OCI-LY7 (cell line): ENCODE results near the gene NODAL. TPM values are rescaled to one million over a fixed set of nuclear protein-coding genes. Genes with fewer than 3 reads are reported as not detected.

Experiments
- BruUV-seq: library from RNA; stranded (reverse); fragments of 400-500 nt; replicated peaks from 2 replicates; lab custom pipeline; 2021; lab: Mats Ljungman, UMichigan
- CTCF ChIA-PET: fragments of 300-600 bp; sonication (Branson Sonifier 250); formaldehyde crosslinking; loops from one replicate; lab custom pipeline; 2022; ENCODE audit warnings: antibody characterized with exemption; ENCODE audit not compliant: unreplicated experiment; lab: Charles Lee
- POLR2A ChIA-PET: fragments of 300-600 bp; sonication (Branson Sonifier 250); formaldehyde crosslinking; loops from one replicate; lab custom pipeline; 2022; ENCODE audit warnings: antibody characterized with exemption; lab: Charles Lee
- DNase-seq: peaks from one replicate; pipeline ENCODE4 v3.0.0-alpha.2; 2015; ENCODE audit warnings: low spot score
- H2AFZ ChIP-seq: fragments of 200-600 bp; sonication (generic), shearing (Covaris generic); 2 replicates; pipeline ENCODE4 v1.6.1; 2014; ENCODE audit warnings: mild to moderate bottlenecking, antibody characterized with exemption, low read length, moderate library complexity
- H3K27ac ChIP-seq: fragments of 200-600 bp; sonication (generic); 2 replicates; pipeline ENCODE4 v1.5.1; 2014; ENCODE audit warnings: mixed run types, low read depth, mild to moderate bottlenecking, moderate library complexity, low read length, inconsistent platforms; ENCODE audit not compliant: poor library complexity, severe bottlenecking
- H3K36me3 ChIP-seq: fragments of 200-600 bp; sonication (generic); 2 replicates; pipeline ENCODE4 v1.6.1; 2014; ENCODE audit warnings: mild to moderate bottlenecking, antibody characterized with exemption, low read length, moderate library complexity, mixed read lengths; ENCODE audit not compliant: insufficient read depth
- H3K4me1 ChIP-seq: fragments of 200-600 bp; sonication (generic); 2 replicates; pipeline ENCODE4 v1.5.1; 2014; ENCODE audit warnings: mild to moderate bottlenecking, low read length; ENCODE audit not compliant: insufficient read depth, poor library complexity, severe bottlenecking
- H3K4me2 ChIP-seq: fragments of 200-600 bp; sonication (generic); 2 replicates; pipeline ENCODE4 v1.6.1; 2014; ENCODE audit warnings: mild to moderate bottlenecking, low read length
- H3K4me3 ChIP-seq: fragments of 200-600 bp; sonication (generic); 2 replicates; pipeline ENCODE4 v1.5.1; 2014; ENCODE audit warnings: mild to moderate bottlenecking, low read depth, low read length; ENCODE audit not compliant: poor library complexity, severe bottlenecking
- H3K79me2 ChIP-seq: fragments of 200-600 bp; sonication (generic); 2 replicates; pipeline ENCODE4 v1.6.1; 2016; ENCODE audit warnings: low read depth, mild to moderate bottlenecking, low read length, moderate library complexity, mixed read lengths; ENCODE audit not compliant: insufficient read depth
- H3K9me2 ChIP-seq: fragments of 200-600 bp; sonication (generic); 2 replicates; pipeline ENCODE4 v1.6.1; 2016; ENCODE audit warnings: mild to moderate bottlenecking, low read length, mixed read lengths; ENCODE audit not compliant: insufficient read depth
- H3K9me3 ChIP-seq: fragments of 200-600 bp; sonication (generic); 2 replicates; pipeline ENCODE4 v1.6.1; 2014; ENCODE audit warnings: mild to moderate bottlenecking, mixed run types, low read length, mixed read lengths
- H4K20me1 ChIP-seq: fragments of 200-600 bp; sonication (generic); 2 replicates; pipeline ENCODE4 v1.6.1; 2014; ENCODE audit warnings: mild to moderate bottlenecking, antibody characterized with exemption, low read length, moderate library complexity, mixed read lengths; ENCODE audit not compliant: insufficient read depth
- CTCF ChIP-seq: fragments of 200-600 bp; sonication (generic); conservative IDR thresholded peaks from 2 replicates; pipeline ENCODE4 v1.5.1; 2014; ENCODE audit warnings: mild to moderate bottlenecking, antibody characterized with exemption, low read length, moderate library complexity, mixed read lengths
- EZH2phosphoT487 ChIP-seq: fragments of 200-600 bp; sonication (generic); IDR thresholded peaks from 2 replicates; pipeline ENCODE4 v1.6.1; 2018; ENCODE audit warnings: low read depth, borderline replicate concordance, mild to moderate bottlenecking, mixed run types, antibody characterized with exemption, low read length, moderate library complexity, mixed read lengths
- intact Hi-C: fragments of 100-400 bp; cut with micrococcal nuclease; formaldehyde crosslinking; loops from one replicate; pipeline ENCODE4 v1.10.0; 2022; ENCODE audit not compliant: unreplicated experiment
- total RNA-seq, 2 experiments: library from RNA; depleted of rRNA in 1 of 2; stranded (reverse); fragments of >200 nt in 1 of 2; shearing (Covaris generic) in 1 of 2; gene quantifications; 2 replicates each; pipeline ENCODE4 v1.2.3, GENCODE V29; 2014 to 2022

NODAL gene
- total RNA-seq, 2 experiments from 2014 or later, result not detected

GRCh38 chr10:70448236-70448635, 6.8 kb upstream of the NODAL start:
- no peaks in the 10 kb centered on the region for H3K9me3 ChIP-seq
- no peak overlapping the region for H2AFZ ChIP-seq
- POLR2A ChIA-PET, result interaction anchor here (1.0 to 1.3 kb wide), 2 partner anchors 8 to 11 kb away, joined by 3 to 4 read pairs; no protein-coding TSS in a partner anchor
- intact Hi-C loops, result no loop called here
- H3K4me1 ChIP-seq, result no peaks in the 10 kb centered on the region
- H3K4me3 ChIP-seq, result no peak overlapping the region
- TF ChIP-seq EZH2phosphoT487 (no peak), CTCF (no peak)
- H3K9me2 ChIP-seq, result no peaks in the 10 kb centered on the region
- H3K27ac ChIP-seq, result no peak overlapping the region
- H3K4me2 ChIP-seq, result no peak overlapping the region
- CTCF ChIA-PET, result no interaction called here
- no peaks in the 10 kb centered on the region for H3K36me3 ChIP-seq
- DNase-seq, result no peak
- BruUV-seq, result no TSS peak
- no peaks in the 10 kb centered on the region for H3K79me2 ChIP-seq
- H4K20me1 ChIP-seq, result no peaks in the 10 kb centered on the region

GRCh38 chr10:70445718-70446657, 4.5 kb upstream of the NODAL start:
- Histone ChIP-seq H3K4me2 (no peak overlapping the region), H4K20me1 (no peaks in the 10 kb centered on the region), H3K9me3 (no peaks in the 10 kb centered on the region), H3K79me2 (no peaks in the 10 kb centered on the region), H3K4me3 (no peak overlapping the region), H3K9me2 (no peaks in the 10 kb centered on the region), H2AFZ (no peak overlapping the region), H3K36me3 (no peaks in the 10 kb centered on the region), H3K4me1 (no peaks in the 10 kb centered on the region), H3K27ac (no peak overlapping the region)
- no peak for TF ChIP-seq CTCF
- no peak for TF ChIP-seq EZH2phosphoT487
- intact Hi-C loops, result no loop called here
- BruUV-seq, result no TSS peak
- ChIA-PET CTCF (no interaction called here), POLR2A (interaction anchor here (0.9 to 1.1 kb wide), 2 partner anchors 9 to 40 kb away, joined by 3 read pairs; no protein-coding TSS in a partner anchor)
- no peak for DNase-seq

DNA sequence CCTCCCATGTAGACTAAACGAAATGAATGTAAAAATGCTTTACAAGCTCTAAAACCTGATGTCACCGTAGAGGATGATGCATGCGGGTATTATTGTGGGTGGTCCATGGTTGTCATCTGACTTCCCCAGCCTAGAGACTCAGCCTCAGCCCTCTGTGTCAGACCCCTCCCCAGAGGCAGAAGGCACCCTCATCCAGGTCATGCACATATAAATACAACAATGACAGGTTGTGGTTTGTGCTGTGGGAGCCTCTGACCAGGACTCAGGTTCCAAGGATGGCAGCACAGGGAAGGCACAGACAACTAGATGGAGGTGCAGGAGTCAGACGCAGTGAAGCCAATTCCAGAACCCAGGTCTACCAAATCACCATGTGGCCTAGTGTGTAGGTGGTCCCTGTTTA, 3.3 kb upstream of the NODAL start:
- no peaks in the 10 kb centered on the region for H3K4me1 ChIP-seq
- POLR2A ChIA-PET, result no interaction called here
- H3K9me2 ChIP-seq, result no peaks in the 10 kb centered on the region
- CTCF ChIA-PET, result no interaction called here
- no peak overlapping the region for H3K4me2 ChIP-seq
- H4K20me1 ChIP-seq, result no peaks in the 10 kb centered on the region
- no peak overlapping the region for H2AFZ ChIP-seq
- BruUV-seq, result no TSS peak
- intact Hi-C loops, result no loop called here
- H3K9me3 ChIP-seq, result no peaks in the 10 kb centered on the region
- no peak for DNase-seq
- H3K79me2 ChIP-seq, result no peaks in the 10 kb centered on the region
- H3K27ac ChIP-seq, result no peak overlapping the region
- no peak for TF ChIP-seq CTCF
- no peak for TF ChIP-seq EZH2phosphoT487
- H3K4me3 ChIP-seq, result no peak overlapping the region
- no peaks in the 10 kb centered on the region for H3K36me3 ChIP-seq
